ENCODE results near the gene CSNK2B.
"Not testable (repeated sequence)": the region's sequence is repeated elsewhere in the genome, so short reads cannot be mapped to it uniquely, and the experiment has no call there.

Gene CSNK2B

DNA sequence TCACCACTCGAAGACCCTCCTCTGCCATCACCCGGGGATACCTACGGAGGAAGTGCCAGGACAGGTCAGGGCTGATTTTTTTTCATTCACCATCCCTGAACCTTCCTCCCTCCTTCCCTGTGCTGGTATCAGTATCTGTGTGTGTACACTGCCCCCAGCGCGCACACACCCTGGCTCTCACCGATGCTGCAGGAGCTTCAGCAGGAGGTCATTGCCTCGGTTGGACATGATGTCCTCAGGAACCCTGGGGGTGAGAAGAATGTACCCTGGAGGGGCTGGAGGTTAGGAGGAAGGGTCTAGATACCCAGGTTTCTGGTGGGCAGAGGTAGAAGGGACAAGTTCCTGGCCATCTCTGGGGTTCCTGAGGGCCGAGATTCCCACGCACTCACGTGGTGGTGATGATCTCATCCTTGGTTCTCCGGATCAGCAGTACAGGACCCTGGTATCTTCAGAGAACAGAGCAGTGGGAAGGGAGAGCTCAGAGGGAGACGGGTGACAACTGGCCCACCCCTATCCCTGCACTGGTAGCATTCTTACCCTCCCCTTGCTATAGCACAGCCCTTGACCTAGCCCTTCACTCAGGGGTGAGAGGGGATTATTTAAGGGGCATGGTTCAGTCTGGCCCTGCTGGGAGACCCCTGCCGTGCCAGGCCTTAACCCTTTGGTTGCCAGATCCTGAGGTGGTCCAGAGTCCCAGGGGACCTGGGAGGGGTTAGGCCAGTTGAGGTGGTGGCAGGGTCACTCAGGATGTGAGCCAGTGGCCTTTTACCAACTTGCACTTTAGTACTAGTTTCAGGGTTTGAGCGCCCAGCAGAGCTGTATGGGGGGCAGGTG lies 22.2 kb downstream of the CSNK2B start:
- no peak for DNase-seq (ENCODE audit: low read depth in 3 of 3, low spot score in 1 of 3)

DNA sequence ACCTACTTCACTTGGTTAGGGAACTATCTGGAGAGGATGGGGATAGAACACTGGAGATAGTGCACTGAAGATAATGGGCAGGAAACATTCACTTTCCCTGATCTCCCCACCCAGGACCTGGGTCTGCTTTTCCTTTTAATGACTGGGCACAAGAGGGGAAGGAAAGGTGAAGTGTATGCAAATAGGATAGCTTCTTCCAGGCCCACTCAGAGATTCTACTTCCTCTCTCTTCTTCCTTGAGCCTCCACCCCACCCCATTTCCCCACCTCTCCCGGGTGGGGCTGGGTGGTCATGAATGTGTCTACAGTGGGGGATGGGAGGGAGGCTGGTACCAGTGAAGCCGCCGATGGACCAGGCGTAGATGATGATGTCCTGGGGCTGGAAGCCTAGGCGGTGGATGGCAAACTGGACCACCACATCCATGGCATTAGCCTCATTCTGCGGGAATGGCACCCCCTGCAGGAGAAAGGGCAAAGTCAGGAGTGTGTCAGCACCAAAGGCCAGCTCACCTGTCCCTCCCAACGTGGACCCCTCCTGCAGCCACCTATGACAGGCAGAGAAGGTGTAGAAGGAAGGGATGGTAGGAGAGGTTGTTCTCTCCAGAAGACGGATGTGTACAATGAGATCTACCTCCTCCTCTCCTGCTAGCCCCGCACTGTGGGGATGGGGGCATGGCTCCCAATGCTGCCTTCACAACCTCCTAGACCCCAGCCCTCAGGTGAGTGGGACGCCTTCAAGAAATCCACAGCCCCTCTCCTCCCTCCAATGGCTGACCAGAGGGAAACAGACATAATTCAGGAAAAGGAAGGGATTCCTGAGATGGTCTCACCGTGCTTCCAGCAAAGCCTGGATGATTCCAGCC lies 23.6 kb downstream of the CSNK2B start:
- no peak for DNase-seq (ENCODE audit: low read depth in 3 of 3, low spot score in 1 of 3)

DNA sequence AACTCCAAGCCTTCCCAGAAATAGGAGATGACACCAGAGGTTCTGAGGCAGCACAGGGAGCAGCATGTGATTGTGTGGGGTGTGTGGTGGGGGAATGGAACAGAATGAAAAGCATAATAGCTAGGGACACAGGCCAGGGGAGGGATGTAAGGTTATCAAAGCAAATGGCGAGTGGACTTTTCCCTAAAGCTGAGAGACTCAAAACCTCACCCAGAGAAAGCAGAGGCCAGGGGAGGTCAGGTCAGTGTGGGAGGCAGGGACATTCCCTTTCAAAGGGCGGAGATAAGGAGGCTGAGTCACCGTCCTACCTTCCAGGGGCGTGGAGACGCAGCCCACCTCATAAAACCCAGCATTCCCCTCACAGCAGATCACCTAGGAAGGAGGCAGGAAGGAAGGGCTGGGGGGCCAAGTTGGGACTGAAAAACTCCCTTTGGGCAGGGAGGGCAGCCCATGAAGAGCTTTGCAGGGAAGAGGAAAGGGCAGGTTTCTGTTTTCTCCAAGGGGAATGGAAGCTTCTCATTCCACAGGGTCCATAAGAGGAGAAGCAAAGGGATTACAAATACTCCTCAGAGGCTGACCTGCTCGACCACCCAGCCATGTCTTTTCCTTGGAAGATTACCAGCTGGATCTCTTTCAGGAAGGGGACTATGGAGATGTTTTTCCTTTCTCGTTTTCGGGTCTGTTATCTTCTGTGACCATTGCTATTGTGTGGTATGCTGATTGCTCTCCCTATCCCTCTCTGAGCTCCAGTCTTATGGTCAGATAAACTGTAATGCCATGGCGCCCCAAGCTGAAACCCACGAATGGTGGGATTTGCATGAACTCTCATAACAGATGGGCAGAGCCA lies 24.6 kb downstream of the CSNK2B start:
- no peak for DNase-seq (ENCODE audit: low read depth in 3 of 3, low spot score in 1 of 3)

DNA sequence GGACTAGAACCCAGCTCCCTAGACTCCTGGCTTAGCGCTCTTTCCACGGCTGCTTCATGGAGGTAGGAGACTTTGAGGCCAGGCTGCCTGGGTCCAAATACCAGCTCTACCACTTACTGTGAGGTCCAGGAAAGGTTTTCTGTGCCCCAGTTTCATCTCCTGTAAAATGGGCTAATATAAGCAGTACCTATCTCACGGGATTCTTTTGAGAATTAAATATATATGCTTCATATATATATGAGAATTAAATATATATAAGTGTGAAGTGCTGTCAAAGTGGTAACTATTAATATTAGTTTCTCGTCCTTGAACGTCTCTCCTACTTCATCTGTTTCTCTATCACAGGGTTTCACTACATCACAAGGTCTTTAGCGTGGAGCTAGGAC lies 25.2 kb downstream of the CSNK2B start:
- DNase-seq (ENCODE audit: low read depth in 3 of 3, low spot score in 1 of 3): no peak

DNA sequence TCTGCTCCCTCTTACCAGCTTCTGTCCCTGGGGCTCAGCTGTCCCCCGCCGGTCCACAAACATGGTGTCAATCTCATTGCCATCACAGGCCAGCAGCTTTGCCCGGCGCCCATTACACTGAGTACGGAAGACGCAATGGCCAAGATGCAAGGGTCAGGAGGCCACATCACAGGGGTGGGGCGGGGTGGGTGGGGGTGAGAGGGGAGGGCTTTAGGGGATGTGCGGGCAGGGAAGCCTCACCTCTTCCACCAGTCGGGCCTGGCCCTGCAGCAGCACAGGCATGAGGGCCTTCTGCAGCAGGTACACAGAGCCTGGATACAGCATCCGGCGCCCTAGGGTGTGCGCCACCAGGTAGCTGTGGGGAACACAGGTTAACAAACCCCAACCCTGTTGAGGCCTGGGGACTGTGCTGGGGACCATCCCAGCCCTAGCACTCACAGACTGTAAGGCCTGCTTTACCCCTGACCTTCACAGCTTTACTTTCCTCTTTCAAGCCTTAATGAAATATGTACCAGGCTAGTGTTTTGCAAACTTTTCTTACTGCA lies 25.8 kb downstream of the CSNK2B start:
- DNase-seq (ENCODE audit: low read depth in 3 of 3, low spot score in 1 of 3): no peak

DNA sequence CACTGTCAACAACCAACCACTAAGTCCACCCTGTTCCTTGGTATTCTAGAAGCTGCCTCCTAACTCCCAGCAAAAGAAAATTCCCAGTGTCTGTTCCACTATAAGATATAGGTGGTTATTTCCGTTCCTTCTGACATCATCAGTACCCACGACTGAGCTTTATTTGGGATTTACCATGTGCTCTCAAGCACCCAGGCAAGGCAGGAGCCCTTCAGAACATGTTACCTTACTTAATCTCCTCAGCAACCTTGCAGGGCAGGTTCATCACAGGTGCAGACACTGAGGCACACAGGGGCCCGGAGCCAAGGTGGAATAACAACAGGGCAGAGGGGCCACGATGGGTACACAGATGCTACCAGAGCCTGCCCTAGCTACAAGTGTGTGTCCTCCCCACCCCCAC lies 26.5 kb downstream of the CSNK2B start:
- no peak for DNase-seq (ENCODE audit: low read depth in 3 of 3, low spot score in 1 of 3)

DNA sequence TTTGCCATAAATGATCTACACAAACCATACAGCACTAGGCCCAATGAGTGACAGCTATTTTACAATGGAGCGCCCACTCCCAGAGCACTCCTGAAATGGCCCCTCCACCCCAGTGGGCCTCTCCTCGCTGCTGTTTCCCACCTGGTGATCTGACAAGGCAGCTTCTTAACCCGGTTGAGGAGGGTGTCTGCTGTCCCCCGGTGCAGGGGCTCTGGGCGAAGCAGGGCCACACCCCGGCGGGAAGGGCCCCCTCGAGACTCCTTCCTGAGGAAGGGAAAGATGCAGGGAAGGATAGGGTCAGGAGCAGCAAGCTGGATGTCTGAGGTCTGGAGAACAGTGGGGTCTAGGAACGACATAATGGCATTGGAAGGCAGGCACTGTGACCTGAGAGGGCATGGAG lies 27.0 kb downstream of the CSNK2B start:
- DNase-seq (ENCODE audit: low read depth in 3 of 3, low spot score in 1 of 3): no peak

DNA sequence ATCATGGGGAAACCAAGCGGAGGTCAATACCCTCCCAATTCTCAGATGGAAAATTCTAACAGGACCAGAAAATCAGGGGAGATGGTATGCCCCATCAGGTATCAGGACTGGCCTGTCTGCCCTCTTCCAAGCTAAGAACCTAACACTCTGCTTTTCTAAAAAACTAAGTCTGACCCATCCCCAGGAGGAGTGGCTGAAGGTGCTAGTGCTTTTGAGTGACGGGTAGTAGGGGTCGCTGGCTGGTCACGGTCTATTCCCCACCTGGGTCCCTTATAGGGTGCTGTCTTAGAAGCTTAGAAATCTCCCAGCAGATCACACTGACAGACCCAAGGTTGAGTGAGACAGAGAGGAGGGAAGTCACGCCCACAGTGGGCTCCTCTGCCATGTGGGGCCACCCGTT lies 27.7 kb downstream of the CSNK2B start:
- no peak for DNase-seq (ENCODE audit: low read depth in 3 of 3, low spot score in 1 of 3)

DNA sequence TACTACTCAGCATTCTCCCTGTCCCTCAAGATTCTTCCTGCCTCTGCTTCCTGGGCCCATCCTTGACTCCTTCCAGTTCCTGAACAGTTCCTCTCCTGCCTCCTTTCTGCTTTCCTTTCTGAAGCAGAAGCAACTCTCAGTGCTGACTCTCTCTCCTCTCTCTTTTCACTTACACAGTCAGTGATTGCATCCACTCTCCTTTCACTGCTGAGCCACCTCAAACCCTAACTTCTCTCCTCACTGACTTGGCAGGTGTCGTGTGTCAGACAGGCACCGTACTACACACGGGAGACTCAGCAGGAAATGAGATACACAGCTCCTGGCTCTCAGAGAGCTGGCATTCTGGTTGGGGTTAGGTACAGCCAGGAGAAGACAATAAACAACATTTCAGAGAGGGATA lies 31.7 kb downstream of the CSNK2B start:
- no peak for DNase-seq (ENCODE audit: low read depth in 3 of 3, low spot score in 1 of 3)

DNA sequence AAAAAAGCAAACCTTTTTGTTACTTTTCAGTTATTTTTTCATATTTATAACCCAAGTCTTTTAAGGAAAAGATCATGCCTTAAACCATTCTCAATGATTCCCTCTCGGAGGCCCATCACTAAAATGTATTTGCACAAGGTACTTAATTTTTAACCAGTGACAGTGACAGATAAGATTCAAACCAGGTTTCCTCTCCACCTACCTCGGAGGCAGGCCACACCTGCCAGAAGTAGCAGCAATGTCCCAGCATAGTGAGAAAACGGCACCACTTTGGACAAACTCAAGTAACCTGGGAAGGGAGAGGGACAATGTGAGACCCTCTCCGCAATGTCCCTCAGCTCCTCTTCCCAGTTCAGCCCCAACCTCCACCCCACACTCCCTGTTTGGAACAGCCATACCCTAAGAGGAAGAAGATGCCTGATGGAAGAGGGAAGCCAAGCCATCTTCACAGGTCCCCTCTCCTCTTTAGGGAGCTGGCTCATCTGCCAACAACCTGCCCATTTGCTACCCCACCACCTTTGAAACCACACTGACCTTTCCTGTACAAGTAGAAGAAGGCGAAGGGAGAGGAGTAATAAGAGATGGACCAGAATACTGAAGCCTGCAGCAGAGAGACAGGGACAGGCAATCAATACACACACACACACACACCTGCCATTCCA lies 35.0 kb downstream of the CSNK2B start:
- no peak for DNase-seq (ENCODE audit: low read depth in 3 of 3, low spot score in 1 of 3)

DNA sequence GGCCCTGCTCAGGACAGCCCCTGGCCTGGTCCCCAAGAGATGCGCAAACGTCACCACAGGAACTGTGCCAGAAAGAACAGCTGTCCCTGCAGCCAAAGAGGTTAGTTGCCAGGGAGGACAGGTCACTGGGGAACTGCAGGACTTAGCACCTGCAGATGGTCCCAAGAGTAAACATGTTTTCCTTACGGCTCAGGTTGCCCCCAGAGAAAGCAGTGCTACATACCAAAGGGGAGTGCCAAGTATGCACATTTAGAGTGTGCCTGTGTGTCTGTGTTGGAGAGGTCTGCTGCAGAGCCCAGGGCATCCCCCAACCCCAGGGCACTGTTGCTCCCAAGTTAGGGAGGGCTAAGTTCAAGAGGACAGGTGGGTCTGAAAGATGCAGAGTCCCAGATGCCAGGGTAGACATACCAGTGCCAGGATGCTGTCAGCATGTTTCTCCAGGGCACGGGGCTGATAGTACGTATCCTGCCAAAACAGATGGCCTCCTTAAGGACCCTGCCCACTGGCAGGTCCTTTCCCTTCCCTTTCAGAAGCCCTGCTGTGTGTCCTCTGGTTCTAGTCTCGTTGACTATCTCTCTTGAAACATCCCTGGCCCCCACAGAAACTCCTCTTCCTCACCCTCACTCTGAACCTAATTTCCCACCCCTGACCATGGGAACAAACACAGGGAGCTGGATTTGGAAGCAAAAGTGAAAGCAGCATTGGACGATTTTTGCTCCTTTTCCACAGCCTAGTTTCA lies 36.0 kb downstream of the CSNK2B start:
- DNase-seq (ENCODE audit: low read depth in 3 of 3, low spot score in 1 of 3): no peak

DNA sequence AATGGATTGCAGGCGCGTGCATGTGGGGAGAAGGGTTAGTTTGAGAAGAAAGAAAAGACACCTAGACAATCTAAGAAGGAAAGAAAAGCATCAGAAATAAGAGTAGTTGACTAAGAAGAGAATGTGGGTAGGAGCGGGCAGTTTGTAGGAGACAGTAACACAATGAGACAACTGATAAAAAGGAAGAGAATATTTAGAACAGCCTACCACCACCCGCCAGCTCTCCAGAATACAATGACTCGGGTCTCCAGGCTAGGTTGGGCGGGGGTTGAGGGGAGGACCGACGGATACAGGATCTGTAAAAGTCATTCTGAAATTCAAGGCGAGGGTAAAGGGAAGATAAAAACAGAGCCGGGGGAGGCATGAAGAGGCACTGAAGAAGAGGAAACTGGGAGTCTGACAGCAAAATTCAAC lies 36.5 kb downstream of the CSNK2B start:
- no peak for DNase-seq (ENCODE audit: low read depth in 3 of 3, low spot score in 1 of 3)

DNA sequence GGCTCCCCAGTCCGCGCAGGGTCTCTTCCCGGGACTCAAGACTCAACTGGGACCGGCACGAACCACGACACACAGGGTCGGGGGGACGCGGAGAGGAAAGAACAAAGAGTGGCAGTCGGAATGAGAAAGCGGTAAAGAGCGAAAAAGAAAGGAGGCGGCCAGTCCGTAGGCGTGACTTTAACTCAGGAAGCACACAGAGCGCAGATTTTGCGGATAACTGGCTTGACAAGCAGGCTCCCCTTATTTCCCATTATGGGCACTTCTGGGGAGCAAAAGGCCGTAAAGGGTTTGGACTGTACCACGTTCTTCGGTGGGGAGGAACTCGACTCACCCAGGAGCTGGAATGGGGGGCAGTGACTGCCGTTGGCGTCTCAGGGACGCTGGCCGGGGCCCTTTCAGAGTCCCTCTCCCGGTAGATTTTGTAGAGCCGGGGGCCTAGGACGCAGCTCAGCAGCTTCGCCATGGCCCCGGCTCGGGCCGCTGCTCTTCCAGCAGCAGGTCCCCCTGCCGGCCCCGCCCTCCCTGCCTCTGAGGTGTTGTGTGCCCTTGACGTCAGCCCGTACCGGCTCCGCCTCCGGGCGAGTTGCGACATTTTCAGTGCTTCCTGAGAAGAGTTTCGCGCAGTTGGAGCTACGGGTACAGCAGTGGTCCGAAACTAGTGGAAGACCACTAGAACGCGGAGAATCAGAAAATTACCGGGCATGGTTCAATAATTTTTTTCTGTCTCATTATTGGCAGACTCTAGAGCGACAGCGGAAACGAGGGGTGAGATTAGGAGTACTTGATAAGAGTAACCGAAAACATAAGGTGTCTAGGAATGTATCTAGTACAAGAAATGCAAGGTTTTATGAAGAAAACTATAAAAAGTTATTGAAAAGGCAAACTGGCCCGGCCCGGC lies 37.2 kb downstream of the CSNK2B start, which contains the start of gene ABHD16A:
ABHD16A (minus strand) TSS at position 506 of the 898 bp plus-strand sequence; CDS start at position 463, 43 bp downstream.
- DNase-seq (ENCODE audit: low read depth in 3 of 3, low spot score in 1 of 3): peak; percentile 89 to 94 (median 94)

DNA sequence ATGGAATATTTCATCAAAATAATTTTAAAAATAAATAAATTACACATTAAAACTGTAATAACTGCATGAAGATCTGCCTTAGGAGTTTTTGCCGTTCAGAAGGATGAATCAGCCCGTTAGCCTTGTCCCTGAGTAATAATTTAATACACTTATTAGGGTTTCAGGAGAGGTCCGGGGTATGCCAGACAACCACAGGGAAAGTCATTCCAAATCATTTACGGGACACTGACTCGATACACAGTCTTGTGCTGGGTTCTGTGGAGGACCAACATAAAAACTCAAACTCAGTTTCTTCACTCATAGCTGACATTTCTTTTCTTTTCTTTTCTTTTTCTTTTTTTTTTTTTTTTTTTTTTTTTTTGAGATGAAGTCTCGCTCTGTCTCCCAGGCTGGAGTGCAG lies 40.1 kb downstream of the CSNK2B start:
- no peak for DNase-seq (ENCODE audit: low read depth in 3 of 3, low spot score in 1 of 3)

DNA sequence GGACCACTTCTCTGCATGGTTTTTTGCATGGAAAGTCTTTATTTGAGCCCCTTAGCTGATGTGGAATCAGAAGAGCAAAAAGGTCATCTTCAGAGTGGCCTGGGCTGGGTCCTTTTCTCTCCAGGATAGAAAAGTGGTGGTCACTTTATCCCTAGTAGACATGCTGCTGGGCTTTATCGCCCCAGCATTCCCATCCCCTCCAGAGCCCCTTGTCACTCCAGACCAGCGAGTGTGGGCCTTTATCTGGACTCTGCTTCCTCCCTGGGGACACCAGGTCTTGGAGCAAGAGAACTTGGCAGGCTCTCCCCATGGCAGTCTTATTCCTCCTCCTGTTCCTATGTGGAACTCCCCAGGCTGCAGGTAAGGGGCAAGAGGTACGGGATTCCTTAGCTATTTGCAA lies 40.7 kb downstream of the CSNK2B start, which contains the start of gene LY6G6F:
LY6G6F (plus strand) TSS at position 268 of the 400 bp plus-strand sequence; CDS start at position 309, 41 bp downstream.
- DNase-seq (ENCODE audit: low read depth in 3 of 3, low spot score in 1 of 3): no peak

DNA sequence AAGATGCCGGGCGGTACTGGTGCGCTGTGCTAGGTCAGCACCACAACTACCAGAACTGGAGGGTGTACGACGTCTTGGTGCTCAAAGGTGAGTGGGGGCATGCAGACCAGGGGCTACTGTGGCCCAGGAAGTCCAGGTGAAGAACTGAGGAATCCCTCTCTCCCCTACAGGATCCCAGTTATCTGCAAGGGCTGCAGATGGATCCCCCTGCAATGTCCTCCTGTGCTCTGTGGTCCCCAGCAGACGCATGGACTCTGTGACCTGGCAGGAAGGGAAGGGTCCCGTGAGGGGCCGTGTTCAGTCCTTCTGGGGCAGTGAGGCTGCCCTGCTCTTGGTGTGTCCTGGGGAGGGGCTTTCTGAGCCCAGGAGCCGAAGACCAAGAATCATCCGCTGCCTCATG lies 41.8 kb downstream of the CSNK2B start:
- no peak for DNase-seq (ENCODE audit: low read depth in 3 of 3, low spot score in 1 of 3)

DNA sequence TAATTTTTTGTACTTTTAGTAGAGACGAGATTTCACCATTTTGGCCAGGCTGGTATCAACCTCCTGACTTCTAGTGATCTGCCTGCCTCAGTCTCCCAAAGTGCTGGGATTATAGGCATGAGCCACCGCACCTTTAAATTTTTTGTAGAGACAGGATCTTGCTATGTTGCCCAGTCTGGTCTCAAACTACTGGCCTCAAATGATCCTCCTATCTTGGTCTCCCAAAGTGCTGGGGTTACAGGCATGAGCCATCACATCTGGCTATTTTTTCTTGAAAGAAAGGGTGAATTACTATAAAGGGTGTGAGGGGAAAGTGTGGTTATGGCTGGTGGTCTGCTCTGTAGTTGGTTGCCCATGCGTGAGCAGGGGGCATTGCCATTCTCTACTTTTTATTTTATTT lies 42.3 kb downstream of the CSNK2B start:
- DNase-seq (ENCODE audit: low read depth in 3 of 3, low spot score in 1 of 3): no peak

DNA sequence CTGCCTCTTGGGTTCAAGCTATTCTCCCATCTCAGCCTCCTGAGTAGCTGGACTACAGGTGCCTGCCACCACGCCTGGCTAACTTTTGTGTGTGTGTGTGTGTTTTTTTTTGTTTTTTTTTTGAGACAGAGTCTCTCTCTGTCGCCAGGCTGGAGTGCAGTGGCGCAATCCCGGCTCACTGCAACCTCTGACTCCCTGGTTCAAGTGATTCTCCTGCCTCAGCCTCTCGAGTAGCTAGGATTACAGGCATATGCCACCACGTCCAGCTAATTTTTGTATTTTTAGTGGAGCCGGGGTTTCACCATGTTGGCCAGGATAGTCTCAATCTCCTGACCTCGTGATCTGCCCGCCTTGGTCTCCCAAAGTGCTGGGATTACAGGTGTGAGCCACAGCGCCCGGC lies 43.3 kb downstream of the CSNK2B start:
- DNase-seq (ENCODE audit: low read depth in 3 of 3, low spot score in 1 of 3): not testable (repeated sequence)
